Measurements from ENCODE around the gene HDAC5. TPM values are rescaled to one million over a fixed set of nuclear protein-coding genes. Genes with fewer than 3 reads are reported as not detected.

The HDAC5 gene
- total RNA-seq, 4 donors from 2014 or later, result 31.1 to 135 (median 68.0) TPM

- Histone ChIP-seq H3K27ac (no peak overlapping the region), H3K36me3 (peaks cover 32 to 98% (median 52%) of the 10 kb centered on the region in 3 donors), H3K4me1 (peaks cover 0 to 10% (median 6%) of the 10 kb centered on the region in 3 donors), H3K27me3 (no peaks in the 10 kb centered on the region), H3K9me3 (no peaks in the 10 kb centered on the region), H3K4me3 (no peak overlapping the region)
- intact Hi-C loops (cut with DNase I), result no loop called here
- TF ChIP-seq POLR2A (IDR thresholded peaks at IDR 0.05) (no peak), CTCF (IDR thresholded peaks at IDR 0.05) (no peak)
- 67 to 96% methylated on average over 1 to 5 of the region's 19 CpGs for whole genome bisulfite sequencing, 2 donors
- DNase-seq, result no peak
Observed at GRCh38 chr17:44078412-44078811, 45.0 kb downstream of the HDAC5 start.

- H3K27me3 ChIP-seq, result no peaks in the 10 kb centered on the region
- no peak for DNase-seq
- peak overlapping the region in 2 of 4 donors; percentile 0 to 26 for H3K27ac ChIP-seq
- H3K4me1 ChIP-seq, result peaks cover 0 to 19% (median 6%) of the 10 kb centered on the region in 3 donors
- peaks cover 27 to 90% (median 43%) of the 10 kb centered on the region in 3 donors for H3K36me3 ChIP-seq
- TF ChIP-seq CTCF (IDR thresholded peaks at IDR 0.05) (no peak), POLR2A (IDR thresholded peaks at IDR 0.05) (no peak)
- intact Hi-C loops (cut with DNase I), result no loop called here
- no peaks in the 10 kb centered on the region for H3K9me3 ChIP-seq
- H3K4me3 ChIP-seq, result no peak overlapping the region
- 40 to 74% methylated on average over 1 to 3 of the region's 4 CpGs for WGBS, 2 donors
Observed at GRCh38 chr17:44077595-44077909, 45.9 kb downstream of the HDAC5 start.

GRCh38 chr17:44076716-44077594, 46.5 kb downstream of the HDAC5 start:
- no peak for DNase-seq
- WGBS, 2 donors, result 61 to 63% methylated on average over 4 of the region's 6 CpGs
- Histone ChIP-seq H3K27ac (peak overlapping the region in 3 of 4 donors; percentile 0 to 26 (median 17)), H3K9me3 (no peaks in the 10 kb centered on the region), H3K36me3 (peaks cover 27 to 84% (median 37%) of the 10 kb centered on the region in 3 donors), H3K27me3 (no peaks in the 10 kb centered on the region), H3K4me3 (no peak overlapping the region), H3K4me1 (peaks cover under 1 to 25% (median 10%) of the 10 kb centered on the region in 3 donors)
- TF ChIP-seq POLR2A (IDR thresholded peaks at IDR 0.05) (no peak), CTCF (IDR thresholded peaks at IDR 0.05) (no peak)
- intact Hi-C loops (cut with DNase I), result no loop called here

- whole genome bisulfite sequencing, 2 donors, result 87 to 93% methylated on average over 4 of the region's 10 CpGs
- intact Hi-C loops (cut with DNase I), result no loop called here
Observed at GRCh38 chr17:44075598-44076293, 47.7 kb downstream of the HDAC5 start.

More at GRCh38 chr17:44075598-44076293, 47.7 kb downstream of the HDAC5 start:
- DNase-seq, result no peak
- Histone ChIP-seq H3K27ac (peak overlapping the region in 1 of 4 donors; percentile 13), H3K36me3 (peaks cover 27 to 72% (median 34%) of the 10 kb centered on the region in 3 donors), H3K27me3 (no peaks in the 10 kb centered on the region), H3K4me3 (no peak overlapping the region), H3K9me3 (no peaks in the 10 kb centered on the region), H3K4me1 (peaks cover 6 to 37% (median 19%) of the 10 kb centered on the region in 3 donors)
- no peak for TF ChIP-seq CTCF (IDR thresholded peaks at IDR 0.05)
- no peak for TF ChIP-seq POLR2A (IDR thresholded peaks at IDR 0.05)
